ENCODE data around the gene BEX3.
"Not testable (repeated sequence)": the region's sequence is repeated elsewhere in the genome, so short reads cannot be mapped to it uniquely, and the experiment has no call there.

Gene BEX3

DNA sequence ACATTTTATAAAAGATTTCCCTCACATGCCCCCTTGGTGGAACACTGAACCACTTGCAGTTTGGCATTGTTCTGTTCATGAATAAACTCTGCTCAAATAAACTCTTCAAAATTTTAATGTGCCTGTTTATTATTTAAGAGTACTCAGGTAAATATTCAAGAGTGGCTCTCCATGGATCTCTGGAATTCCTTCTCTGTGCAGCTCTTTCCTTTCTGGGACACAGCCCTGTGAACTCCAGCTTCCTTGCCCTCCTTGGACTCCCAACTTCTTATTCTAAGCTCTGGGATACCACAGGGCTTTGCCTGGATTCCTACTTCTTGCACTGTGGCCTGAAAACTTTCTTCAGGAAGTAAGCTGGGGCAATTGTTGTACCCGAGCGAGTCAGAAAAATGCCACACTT lies 8.3 kb downstream of the BEX3 start:
- DNase-seq: no peak

DNA sequence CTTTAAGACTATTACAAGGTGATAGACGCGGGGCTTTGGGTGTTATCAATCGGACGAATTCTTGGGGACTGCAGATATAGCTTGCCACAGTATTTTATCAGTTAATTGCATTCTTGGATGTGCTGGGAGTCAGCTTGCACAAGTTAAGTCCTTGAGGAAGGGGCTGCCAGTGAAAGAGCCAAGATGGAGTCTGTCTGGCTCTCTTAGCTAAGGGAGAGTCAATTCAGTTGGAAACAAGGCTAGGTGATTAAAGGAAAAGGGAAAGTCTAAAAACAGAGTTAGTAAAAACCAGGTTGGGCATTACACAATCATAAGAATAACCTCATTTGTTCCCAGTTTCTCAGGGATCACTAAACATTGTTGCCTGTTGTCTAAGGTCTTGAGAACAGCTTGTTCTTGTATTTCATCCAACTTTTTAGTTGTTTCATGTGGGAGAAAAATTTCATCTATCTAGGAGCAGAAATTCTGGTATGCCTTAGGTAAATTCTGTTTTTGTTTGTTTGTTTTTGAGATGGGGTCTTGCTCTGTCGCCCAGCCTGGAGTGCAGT lies 9.0 kb downstream of the BEX3 start:
- not testable (repeated sequence) for DNase-seq

DNA sequence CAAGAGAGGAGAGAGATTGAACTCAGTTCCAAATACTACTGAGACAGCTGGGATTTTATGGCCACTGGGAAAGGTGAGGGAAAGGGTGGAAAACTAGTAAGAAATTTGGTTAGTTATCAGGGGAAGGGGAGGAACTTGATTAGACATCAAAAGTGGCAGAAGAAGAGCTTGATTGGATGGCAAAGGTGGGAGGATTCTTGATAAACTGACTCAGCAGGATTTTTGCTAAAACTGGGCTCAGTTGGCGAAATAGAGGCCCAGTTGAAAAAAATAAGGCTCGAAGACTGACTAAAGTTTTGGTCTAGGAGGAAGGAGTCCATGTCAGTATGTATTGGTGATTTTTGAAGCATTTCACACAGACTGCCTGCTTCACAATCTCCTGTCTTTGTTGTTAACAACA lies 10.0 kb downstream of the BEX3 start:
- no peak for DNase-seq

DNA sequence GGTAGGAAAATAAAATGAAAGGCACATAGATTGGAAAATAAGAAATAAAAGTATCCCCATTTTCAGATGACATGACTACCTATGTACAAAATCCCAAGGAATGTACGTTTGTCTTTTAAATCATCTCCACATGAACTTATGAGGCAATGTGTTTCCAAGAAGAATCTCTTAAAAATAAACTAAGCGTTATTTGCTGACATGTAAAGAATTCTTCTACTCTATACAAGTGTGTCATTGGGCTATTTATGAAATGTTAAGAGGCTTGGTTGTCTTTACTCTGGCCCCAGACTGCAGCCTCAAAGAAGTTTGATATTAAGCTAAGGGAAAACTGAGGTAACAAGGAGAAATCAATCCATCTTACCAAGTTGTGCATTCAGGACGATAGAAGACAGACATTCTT lies 17.1 kb downstream of the BEX3 start:
- no peak for DNase-seq

DNA sequence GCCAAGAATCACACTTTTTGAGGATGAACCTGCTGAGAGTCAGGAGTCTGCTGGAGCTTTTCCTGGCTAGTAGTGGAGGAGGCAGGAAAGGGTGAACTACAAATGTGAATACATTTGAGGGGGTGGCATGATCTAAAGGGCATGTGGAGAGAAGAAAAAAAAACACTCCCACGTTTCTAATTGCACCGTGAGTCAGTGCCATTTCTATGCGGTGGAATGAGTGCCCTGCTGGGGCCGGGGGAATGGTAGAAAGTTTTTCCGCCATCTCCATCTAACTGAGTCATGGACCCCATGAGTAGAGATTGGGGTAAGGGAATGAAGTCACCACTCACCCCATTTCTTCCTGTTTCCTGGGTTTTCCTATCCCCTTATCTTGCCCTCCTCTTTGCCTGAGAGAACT lies 19.8 kb downstream of the BEX3 start:
- no peak for DNase-seq

DNA sequence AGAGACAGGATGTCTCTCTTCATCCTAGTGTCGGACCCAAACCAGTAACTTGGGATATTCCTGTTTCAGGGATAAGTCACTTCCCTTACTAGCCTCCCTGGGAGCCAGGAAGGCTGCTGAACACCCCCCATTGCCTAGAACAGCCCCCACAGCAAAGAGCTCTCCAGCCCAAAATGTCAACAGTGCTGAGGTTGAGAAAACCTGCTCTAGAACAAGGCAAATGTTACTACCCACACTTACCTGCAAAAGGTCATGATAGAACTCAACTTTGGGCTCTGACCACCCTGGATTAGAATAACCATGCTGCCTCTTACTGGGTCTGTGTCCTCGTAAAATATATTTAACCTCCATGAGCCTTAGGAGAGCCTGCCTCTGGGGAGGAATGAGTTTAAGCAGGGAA lies 20.3 kb downstream of the BEX3 start:
- no peak for DNase-seq

DNA sequence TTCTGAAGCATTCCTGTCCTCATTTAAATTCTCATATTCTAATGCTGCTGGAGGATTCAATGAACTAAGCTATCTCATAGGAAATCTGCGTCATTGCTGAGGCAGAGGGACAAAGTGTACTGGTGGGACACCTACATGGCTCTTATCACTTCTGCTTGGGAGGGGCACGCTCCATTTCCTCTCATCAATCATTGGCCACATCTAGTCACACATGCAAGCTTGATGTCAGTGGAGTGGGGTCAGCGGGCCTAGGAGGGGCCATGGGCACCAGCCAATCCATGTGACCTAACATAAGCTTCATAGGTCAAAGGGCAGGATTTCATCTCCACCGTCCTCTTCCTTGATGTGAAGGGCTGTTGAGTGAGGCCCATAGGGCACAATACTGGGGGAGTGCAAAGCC lies 21.4 kb downstream of the BEX3 start:
- DNase-seq: no peak

DNA sequence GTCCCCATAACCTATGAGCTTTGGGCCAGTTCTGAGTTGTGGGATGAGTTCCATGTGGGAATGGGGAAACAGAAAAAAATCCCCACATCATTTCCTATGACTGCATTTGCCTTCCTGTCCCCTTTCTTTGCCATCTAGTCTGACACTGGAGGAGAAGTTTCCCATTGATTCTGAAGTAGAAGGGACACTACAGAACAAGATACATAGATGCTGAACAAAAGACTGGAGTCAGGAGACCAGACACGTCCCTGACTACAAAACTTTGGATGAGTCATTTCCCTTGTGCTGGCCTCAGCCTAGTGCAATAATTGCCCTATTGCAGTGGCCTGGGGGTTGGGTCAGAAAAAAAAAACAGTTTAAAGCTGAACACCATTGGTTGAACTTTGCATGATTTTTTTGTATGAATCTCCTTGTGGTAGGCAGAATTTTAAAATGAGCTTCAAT lies 22.1 kb downstream of the BEX3 start:
- DNase-seq: no peak

DNA sequence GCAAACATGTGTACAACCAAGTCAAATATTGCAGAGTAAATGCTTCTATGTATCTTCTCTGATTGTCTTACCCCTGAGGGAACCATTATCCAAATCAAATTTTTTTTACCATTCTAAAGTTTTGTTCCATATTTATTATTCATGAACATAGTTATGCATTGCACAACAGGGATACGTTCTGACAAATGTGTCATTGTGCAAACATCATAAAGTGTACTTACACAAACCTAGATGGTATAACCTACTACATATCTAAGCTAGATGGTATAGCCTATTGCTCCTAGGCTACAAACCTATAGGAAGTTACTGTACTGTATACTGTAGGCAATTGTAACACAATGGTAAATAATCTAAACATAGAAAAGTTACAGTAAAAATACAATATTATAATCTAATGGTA lies 23.4 kb downstream of the BEX3 start:
- DNase-seq: no peak

DNA sequence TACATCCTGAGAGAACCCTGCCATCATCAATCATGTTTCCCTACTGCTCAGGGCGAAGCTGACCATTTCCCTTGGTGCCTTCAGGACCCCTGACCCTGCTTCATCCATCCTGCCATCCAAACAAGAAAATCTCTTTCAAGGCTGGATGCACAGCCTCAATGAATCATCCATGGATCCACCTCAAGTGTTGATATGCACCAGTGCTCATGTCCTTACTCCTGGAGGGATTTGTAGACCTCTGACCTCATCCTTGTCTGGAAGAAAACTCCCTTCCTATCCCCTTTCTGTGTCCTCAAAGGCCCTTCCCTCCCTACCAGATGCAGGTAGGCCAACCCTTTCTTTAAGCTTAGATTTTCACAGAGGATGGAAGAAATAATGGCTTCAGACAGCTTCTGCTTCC lies 24.6 kb downstream of the BEX3 start:
- no peak for DNase-seq

DNA sequence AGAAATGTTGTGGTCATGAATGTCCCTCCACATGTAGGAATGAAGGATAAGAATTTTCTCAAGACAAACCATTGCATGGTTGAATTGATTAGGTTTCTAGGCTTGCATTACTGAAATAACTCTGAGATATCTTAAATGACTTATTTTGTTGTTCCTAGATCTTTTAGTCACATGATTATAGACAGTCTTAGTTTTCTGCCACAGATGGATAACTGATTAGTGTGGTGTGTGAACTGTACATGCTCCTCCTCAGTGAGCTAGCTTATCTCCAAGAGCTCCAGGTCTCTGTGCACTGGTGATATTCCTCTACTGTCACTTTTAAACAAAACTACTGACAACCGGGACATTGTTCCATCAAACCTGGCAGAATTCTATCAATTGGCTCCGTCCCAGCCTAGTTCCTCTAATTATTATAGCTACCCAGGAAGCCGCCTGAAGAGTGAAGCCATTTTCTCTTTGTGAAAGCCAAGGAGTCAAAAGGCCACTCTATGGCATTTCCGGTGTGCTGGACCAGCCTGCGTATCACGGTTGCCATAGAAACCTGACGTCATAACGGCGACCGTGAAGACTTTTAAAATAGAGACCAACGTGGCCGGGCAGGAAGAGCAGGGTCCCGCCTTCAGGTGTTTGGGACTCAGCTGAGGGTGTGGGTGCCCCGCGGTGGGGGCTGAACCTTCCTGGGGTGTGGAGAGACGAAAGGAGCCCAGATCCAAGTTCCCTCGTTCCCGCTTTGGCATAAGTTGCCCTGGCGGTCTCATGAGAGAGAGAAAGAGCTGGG lies 28.1 kb downstream of the BEX3 start:
- peak; percentile 68 for DNase-seq

DNA sequence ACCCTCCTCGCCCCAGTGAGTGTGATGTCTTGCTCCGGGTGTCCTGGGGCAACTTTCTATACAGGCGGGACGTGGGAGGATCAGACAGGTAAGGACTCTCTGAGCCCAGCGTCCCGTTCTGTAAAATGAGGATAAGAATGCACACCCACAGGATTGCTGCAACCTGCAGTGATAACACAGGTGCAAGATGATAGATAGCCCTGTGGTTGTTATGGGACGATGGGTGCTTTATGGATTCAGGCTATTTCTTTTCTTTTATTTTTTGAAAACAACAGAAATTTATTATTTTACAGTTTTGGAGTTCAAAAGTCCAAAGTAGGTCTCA lies 28.6 kb downstream of the BEX3 start:
- DNase-seq: no peak

DNA sequence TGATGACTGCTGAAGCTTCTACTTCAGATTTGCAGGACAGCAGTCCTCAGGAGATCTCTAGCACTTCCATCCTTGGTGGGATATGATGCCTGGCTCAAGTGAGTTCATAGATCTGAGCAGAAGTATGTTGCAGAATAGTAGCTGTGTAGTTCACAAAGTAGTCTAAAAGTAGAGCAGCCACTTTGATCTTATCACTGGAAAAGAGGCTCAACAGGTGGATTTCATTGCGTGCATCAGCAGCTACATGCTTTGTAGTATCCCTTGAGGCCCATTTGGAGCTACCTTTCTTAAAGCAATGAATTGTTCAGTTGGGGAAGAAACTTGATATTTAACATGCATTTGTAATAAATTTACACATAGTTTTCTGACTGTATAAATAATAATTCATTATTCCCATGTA lies 29.9 kb downstream of the BEX3 start:
- DNase-seq: no peak

DNA sequence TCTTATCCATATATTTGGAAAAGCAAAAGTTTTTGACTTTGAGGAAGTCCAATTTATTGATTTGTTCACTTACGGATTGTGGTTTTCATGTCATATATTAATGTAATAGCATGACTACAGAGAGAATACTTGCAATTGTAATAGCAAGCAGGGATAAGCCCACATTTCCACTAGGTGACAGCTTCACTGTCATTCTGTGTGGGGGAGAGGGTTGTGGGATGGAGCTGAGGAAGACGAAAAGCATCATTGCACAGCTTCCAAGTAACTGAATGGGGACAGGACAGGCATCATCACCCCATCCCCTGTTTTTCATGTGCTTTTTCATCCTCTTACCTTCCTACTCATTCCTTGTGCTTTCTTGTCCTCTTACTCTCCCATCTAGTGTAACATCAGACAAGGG lies 31.4 kb downstream of the BEX3 start:
- DNase-seq: no peak

DNA sequence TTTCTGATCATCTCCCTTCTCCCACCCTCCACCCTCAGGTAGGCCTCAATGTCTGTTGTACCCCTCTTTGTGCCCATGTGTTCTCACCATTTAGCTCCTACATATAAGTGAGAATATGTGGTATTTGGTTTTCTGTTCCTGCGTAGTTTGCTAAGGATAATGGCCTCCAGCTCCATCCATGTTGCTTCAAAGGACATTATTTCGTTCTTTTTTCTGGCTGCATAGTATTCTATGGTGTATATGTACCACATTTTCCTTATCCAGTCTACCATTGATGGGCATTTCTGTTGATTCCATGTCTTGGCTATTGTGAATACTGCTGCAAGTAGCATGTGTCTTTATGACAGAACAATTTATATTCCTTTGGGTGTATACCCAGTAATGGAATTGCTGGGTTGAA lies 35.4 kb downstream of the BEX3 start:
- DNase-seq: not testable (repeated sequence)

DNA sequence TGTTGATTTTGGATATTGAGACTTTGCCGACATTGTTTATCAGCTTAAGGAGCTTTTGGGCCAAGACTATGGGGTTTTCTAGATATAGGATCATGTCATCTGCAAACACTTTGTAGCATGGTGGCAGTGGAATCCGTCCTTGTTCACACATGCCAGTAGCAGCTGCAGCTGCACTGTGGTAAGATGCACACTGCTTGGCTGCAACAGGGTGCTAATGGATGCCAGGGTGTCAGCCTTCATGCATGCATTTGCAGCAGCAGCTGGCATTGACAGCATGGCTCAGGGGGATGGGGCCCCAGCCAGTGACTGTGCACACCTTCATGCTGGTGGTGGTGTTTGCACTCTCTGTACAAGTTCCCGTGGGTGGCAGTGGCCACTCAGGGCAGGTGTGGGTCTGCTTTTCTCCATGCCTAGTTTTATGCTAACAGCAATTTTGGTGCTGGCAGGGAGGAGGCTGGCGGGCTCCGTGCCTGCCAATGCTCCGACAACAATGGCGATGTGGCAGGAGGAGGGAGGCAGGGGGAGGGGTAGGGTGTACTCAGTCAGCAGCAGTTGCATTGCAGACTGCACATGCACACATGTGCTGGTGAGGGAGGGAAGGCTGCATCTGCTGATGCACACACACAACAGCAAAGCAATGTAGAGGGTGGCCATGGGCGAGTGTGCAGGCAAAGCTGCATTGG lies 37.5 kb downstream of the BEX3 start:
- no peak for DNase-seq

DNA sequence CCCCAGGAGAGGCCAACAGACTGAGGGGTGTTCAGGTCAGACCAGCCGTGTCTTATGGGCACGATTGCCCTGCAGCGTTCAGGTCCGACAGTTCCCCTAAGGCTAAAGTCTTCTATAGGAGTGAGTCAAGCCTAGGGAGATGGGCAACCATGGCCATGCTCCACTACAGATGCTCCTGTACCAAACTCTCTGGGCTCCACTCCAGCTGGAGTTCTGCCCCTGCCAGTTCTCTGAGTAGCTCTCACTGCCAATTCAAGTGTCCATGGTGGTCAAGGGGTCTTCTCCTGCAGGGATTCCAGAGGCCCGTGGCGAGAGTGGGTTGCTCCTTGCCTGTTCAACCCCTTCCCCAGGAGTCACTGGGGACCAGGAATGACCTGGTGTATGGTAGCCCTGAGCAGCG lies 38.2 kb downstream of the BEX3 start:
- DNase-seq: no peak

DNA sequence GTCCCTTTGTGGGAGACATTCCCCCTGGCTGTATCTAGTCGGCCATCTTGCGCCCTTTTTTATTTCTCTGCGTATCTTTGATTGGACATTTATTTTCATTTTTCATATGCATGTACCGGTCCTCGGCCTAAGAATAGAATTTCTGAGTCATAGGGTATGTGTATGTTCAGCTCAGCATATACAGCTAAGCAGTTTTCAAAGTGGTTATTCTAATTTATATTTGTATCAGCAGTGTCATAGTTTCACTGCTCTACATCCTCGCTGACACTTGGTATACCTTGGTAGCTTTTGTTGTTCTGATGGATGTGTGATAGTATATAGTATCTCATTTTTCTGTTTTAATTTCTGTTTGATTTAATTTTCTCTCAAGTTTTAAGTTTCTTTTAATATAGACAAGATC lies 38.7 kb downstream of the BEX3 start:
- no peak for DNase-seq

DNA sequence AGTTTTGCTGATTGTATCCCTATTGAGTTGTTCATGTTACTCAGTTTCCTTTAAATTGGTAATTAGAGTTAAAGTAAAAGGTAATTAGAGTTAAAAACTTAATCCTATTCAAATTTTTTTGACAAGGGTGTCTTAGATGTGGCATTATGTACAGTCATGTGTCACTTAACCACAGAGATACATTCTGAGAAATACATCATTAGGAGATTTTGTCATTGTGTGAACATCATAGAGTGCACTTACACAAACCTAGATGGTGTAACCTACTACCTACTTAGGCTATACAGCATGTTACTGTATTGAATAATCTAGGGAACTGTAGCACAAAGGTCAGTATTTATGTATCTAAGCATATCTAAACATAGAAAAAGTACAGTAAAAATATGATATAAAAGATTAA lies 39.2 kb downstream of the BEX3 start:
- no peak for DNase-seq

DNA sequence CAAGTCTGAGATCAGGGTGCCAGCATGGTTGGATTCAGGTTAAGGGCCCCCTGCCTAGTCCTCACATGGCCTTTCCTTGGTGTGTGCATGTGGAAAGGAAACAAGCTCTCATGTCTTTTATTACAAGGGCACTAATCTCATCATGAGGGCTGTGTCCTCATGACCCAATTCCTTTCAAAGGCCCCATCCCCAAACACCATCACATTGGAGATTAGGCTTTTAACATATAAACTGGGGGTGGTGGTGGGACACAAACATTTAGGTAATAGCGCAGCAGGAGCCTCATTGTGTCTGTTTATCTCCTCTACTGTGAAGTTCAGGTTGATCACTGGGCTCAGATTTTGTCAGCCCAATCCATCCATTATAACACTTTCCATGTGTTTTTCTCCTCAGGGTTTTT lies 41.0 kb downstream of the BEX3 start:
- DNase-seq: no peak

DNA sequence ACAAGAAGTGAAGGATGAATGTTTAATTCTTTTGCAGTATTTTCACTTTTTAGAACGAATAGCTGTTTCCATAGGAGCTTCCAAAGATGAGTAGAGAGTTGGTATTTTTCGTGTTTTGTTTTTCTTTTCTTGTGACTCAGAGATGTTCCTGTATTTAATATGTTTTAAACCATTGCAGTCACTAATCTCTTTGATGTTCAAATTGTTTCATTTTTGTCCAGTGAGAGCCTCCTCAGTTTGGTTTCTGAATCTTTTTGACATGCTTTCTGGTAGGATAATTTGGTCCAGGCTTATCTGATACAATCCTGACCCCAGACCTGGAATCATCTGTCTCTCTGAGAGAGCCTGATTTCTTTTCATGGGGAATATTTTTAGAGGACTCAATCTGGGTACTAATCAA lies 41.6 kb downstream of the BEX3 start:
- DNase-seq: no peak

DNA sequence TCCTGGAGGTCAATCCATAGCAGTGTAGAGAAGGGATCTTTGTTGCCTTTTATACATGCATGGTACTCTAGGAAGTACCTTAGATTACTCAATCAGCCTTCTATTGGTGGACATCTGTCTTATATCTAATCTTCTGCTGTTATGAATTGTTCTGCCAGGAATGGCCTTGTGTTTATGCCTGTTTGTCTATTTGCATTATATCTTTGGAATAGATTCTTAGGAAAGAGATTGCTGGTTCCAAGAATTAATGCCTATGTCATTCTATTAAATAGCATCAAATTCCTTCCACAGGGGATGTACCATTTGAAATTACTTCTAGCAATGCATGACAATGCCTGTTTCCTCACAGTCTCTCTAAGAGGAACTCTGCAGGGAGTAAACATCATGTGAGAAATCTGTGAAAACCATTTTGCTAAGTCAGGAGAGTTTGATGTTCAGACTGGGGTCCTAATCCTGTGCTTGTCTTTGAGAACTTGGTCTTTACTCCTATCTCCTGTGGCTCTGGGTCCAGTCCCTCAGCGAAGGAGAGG lies 42.5 kb downstream of the BEX3 start:
- DNase-seq: no peak

DNA sequence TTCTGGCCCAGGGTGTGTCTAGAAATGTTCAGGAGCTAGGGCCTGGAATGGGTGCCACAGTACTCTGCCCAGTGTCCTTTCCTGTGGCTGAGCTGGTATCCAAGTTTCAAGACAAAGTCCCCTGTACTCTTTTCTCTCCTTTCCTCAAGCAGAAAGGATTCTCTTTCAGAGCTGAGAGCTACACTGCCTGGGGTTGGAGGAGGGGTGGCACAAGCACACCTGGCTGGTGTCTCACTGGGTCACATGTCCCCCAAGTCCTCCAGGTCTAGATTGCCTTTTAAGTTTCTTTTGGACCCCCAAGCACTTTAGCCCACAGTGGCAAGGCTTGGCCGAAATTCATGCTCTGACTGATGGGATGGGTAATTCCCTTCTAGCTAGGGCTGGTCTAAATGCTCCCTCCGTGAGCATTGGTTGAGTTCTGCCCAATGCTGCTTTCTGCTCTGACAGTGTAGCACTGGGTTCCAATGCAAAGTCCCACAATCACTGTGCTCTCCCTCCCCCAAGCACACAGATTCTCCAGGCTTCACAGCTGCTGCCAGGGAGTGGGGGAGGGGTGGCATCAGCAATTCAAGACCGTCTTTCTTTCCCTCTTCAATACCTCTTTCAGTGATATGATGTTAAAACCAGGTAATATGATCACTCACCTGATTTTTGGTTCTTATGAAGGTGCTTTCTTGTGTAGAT lies 47.8 kb downstream of the BEX3 start:
- no peak for DNase-seq

Data from NCI-H1092 (cell line).